Astrocyte (in vitro differentiated cells and primary cell): ENCODE results near the gene HKDC1. TPM values are rescaled to one million over a fixed set of nuclear protein-coding genes. Genes with fewer than 3 reads are reported as not detected.

Experiments used
- DNase-seq: peaks from one replicate; pipeline ENCODE4 v3.0.0-alpha.2; 2010; ENCODE audit warnings: low read depth
- FAIRE-seq: peaks from 2 replicates; lab custom pipeline; 2011; peaks lifted over from hg19 to GRCh38; lab: Jason Lieb, UNC
- H2AFZ ChIP-seq: 2 replicates; pipeline ENCODE4 v1.6.0; 2012; ENCODE audit warnings: low read depth, low read length, inconsistent platforms
- H3K27ac ChIP-seq: 2 replicates; pipeline ENCODE4 v1.5.1; 2011; ENCODE audit warnings: low read depth, low read length, inconsistent platforms
- H3K27me3 ChIP-seq: 2 replicates; pipeline ENCODE4 v1.6.0; 2011; ENCODE audit warnings: low read length, inconsistent platforms; ENCODE audit not compliant: insufficient read depth
- H3K36me3 ChIP-seq: 2 replicates; pipeline ENCODE4 v1.5.1; 2011; ENCODE audit warnings: low read length, inconsistent platforms; ENCODE audit not compliant: insufficient read depth
- H3K4me1 ChIP-seq: 2 replicates; pipeline ENCODE4 v1.5.1; 2011; ENCODE audit warnings: low read length, inconsistent platforms; ENCODE audit not compliant: insufficient read depth
- H3K4me2 ChIP-seq: 2 replicates; pipeline ENCODE4 v1.6.0; 2012; ENCODE audit warnings: low read length, inconsistent platforms
- H3K4me3 ChIP-seq: 2 replicates; pipeline ENCODE4 v1.5.1; 2011; ENCODE audit warnings: low read depth, mild to moderate bottlenecking, low read length, inconsistent platforms; ENCODE audit not compliant: insufficient read depth
- H3K79me2 ChIP-seq: 2 replicates; pipeline ENCODE4 v1.6.0; 2012; ENCODE audit warnings: mild to moderate bottlenecking, low read length, inconsistent platforms; ENCODE audit not compliant: insufficient read depth
- H3K9ac ChIP-seq: 2 replicates; pipeline ENCODE4 v1.6.0; 2012; ENCODE audit warnings: mild to moderate bottlenecking, low read length, inconsistent platforms
- H3K9me3 ChIP-seq: 2 replicates; pipeline ENCODE4 v1.5.1; 2012; ENCODE audit warnings: low read depth, mild to moderate bottlenecking, low read length, inconsistent platforms; ENCODE audit not compliant: insufficient read depth
- H4K20me1 ChIP-seq: 2 replicates; pipeline ENCODE4 v1.6.0; 2012; ENCODE audit warnings: low read length, inconsistent platforms; ENCODE audit not compliant: insufficient read depth
- H3K27ac Mint-ChIP-seq: one replicate; pipeline ENCODE4 v1.8.0; 2021; ENCODE audit warnings: mild to moderate bottlenecking, mixed read lengths; ENCODE audit not compliant: unreplicated experiment
- H3K27me3 Mint-ChIP-seq: one replicate; pipeline ENCODE4 v1.8.0; 2021; ENCODE audit warnings: low read depth, mixed read lengths; ENCODE audit not compliant: unreplicated experiment
- H3K36me3 Mint-ChIP-seq: one replicate; pipeline ENCODE4 v1.8.0; 2021; ENCODE audit warnings: low read depth, mixed read lengths; ENCODE audit not compliant: unreplicated experiment
- H3K4me1 Mint-ChIP-seq: one replicate; pipeline ENCODE4 v1.8.0; 2021; ENCODE audit warnings: low read depth, mixed read lengths; ENCODE audit not compliant: unreplicated experiment
- H3K4me3 Mint-ChIP-seq: one replicate; pipeline ENCODE4 v1.8.0; 2021; ENCODE audit warnings: mild to moderate bottlenecking, moderate library complexity, mixed read lengths; ENCODE audit not compliant: unreplicated experiment
- H3K9me3 Mint-ChIP-seq: one replicate; pipeline ENCODE4 v1.8.0; 2021; ENCODE audit warnings: mild to moderate bottlenecking, mixed read lengths; ENCODE audit not compliant: unreplicated experiment
- CTCF ChIP-seq: IDR thresholded peaks from 2 replicates; pipeline ENCODE4 v1.5.1; 2011; ENCODE audit warnings: low read depth, mild to moderate bottlenecking, inconsistent platforms, low read length, moderate library complexity; ENCODE audit not compliant: insufficient read depth
- EZH2 ChIP-seq: IDR thresholded peaks from 2 replicates; pipeline ENCODE4 v1.6.1; 2012; ENCODE audit warnings: mild to moderate bottlenecking, low read length, inconsistent platforms; ENCODE audit not compliant: insufficient read depth
- total RNA-seq: library from RNA; stranded (reverse); gene quantifications from 2 replicates; pipeline ENCODE4 v1.2.1, GENCODE V29; 2021

The HKDC1 gene
- total RNA-seq, 1 donor from 2014 or later, result 4.2 TPM

GRCh38 chr10:69181433-69181832 is 38.7 kb upstream of the HKDC1 start:
- Histone ChIP-seq H3K9me3 (no peaks in the 10 kb centered on the region), H3K4me3 (peak overlapping the region; percentile 97), H3K9ac (peak overlapping the region; percentile 100), H4K20me1 (peaks cover 8% of the 10 kb centered on the region), H2AFZ (no peak overlapping the region), H3K4me2 (peak overlapping the region; percentile 90), H3K36me3 (peaks cover 3% of the 10 kb centered on the region), H3K27ac (no peak overlapping the region), H3K4me1 (peaks cover 13% of the 10 kb centered on the region), H3K27me3 (no peaks in the 10 kb centered on the region), H3K79me2 (peaks cover 59% of the 10 kb centered on the region)
- Mint-ChIP-seq H3K4me1 (peaks cover 3% of the 10 kb centered on the region), H3K27ac (peak overlapping the region; percentile 100), H3K27me3 (no peaks in the 10 kb centered on the region), H3K36me3 (no peaks in the 10 kb centered on the region), H3K4me3 (peak overlapping the region; percentile 94), H3K9me3 (no peaks in the 10 kb centered on the region)
- DNase-seq (no peak), FAIRE-seq (no peak)
- TF ChIP-seq EZH2 (no peak), CTCF (no peak)

GRCh38 chr10:69182005-69182404 is 38.1 kb upstream of the HKDC1 start:
- Mint-ChIP-seq H3K36me3 (no peaks in the 10 kb centered on the region), H3K27me3 (no peaks in the 10 kb centered on the region), H3K4me3 (no peak overlapping the region), H3K27ac (no peak overlapping the region), H3K4me1 (peaks cover 3% of the 10 kb centered on the region), H3K9me3 (no peaks in the 10 kb centered on the region)
- Histone ChIP-seq H3K9ac (no peak overlapping the region), H3K79me2 (peaks cover 65% of the 10 kb centered on the region), H3K4me2 (no peak overlapping the region), H3K9me3 (no peaks in the 10 kb centered on the region), H3K4me1 (peaks cover 13% of the 10 kb centered on the region), H2AFZ (no peak overlapping the region), H3K27ac (no peak overlapping the region), H3K4me3 (no peak overlapping the region), H4K20me1 (peaks cover 8% of the 10 kb centered on the region), H3K36me3 (peaks cover 8% of the 10 kb centered on the region), H3K27me3 (no peaks in the 10 kb centered on the region)
- DNase-seq (no peak), FAIRE-seq (no peak)
- TF ChIP-seq EZH2 (no peak), CTCF (no peak)

- H3K27me3 Mint-ChIP-seq, result no peaks in the 10 kb centered on the region
- H3K79me2 ChIP-seq, result peaks cover 59% of the 10 kb centered on the region
- peaks cover under 1% of the 10 kb centered on the region for H3K4me1 ChIP-seq
Observed at GRCh38 chr10:69186524-69186923, 33.6 kb upstream of the HKDC1 start.

More at GRCh38 chr10:69186524-69186923, 33.6 kb upstream of the HKDC1 start:
- H3K4me3 ChIP-seq, result no peak overlapping the region
- H3K27ac ChIP-seq, result no peak overlapping the region
- DNase-seq (no peak), FAIRE-seq (no peak)
- Mint-ChIP-seq H3K27ac (no peak overlapping the region), H3K36me3 (peaks cover 2% of the 10 kb centered on the region), H3K4me1 (no peaks in the 10 kb centered on the region), H3K9me3 (no peaks in the 10 kb centered on the region), H3K4me3 (no peak overlapping the region)
- no peaks in the 10 kb centered on the region for H3K27me3 ChIP-seq
- no peak overlapping the region for H3K9ac ChIP-seq
- no peaks in the 10 kb centered on the region for H3K9me3 ChIP-seq
- TF ChIP-seq EZH2 (no peak), CTCF (no peak)
- peaks cover 22% of the 10 kb centered on the region for H3K36me3 ChIP-seq
- no peak overlapping the region for H2AFZ ChIP-seq
- no peak overlapping the region for H3K4me2 ChIP-seq
- peaks cover 6% of the 10 kb centered on the region for H4K20me1 ChIP-seq
